Keratinocyte (primary cell): ENCODE results near the gene L1CAM.

ENCODE experiments used
- EZH2 ChIP-seq: IDR thresholded peaks from one replicate; pipeline ENCODE4 v1.6.1; 2012; ENCODE audit warnings: inconsistent platforms, mild to moderate bottlenecking, low read length, moderate library complexity
- TF ChIP-seq, protein P1 (sequence below), 3 experiments: IDR thresholded peaks in 1 of 3; conservative IDR thresholded peaks in 1 of 3; optimal IDR thresholded peaks in 1 of 3; 2 replicates in 2 of 3; 3 replicates in 1 of 3; pipeline versions ENCODE3 to v1.5.1; 2011; ENCODE audit warnings: low read length in 3 of 3, mild to moderate bottlenecking in 3 of 3, moderate library complexity in 2 of 3, control low read depth in 1 of 3, inconsistent platforms in 1 of 3; ENCODE audit not compliant: insufficient read depth in 2 of 3; ENCODE audit errors: extremely low read depth in 1 of 3

DNA sequence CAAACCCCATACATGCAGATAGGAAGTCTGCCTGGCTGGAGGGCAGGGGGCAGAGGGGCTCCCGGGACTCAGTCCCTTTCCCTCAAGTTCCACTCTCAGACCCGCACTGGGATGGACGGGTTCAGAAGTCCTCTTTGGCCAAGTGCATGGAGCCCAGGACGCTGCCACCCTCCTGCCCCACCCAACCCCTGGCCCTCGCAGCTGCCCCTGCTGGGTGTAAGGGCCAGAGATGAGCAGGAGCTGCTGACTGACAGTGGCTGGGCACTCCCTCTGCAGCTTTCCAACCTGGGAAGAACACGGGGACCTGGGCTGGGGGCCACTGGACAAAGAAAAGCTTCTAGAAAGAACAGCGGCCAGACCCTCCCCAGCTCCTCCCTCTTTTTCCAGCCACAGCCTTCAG is 3.4 kb downstream of the L1CAM start:
- TF ChIP-seq, protein P1, sequence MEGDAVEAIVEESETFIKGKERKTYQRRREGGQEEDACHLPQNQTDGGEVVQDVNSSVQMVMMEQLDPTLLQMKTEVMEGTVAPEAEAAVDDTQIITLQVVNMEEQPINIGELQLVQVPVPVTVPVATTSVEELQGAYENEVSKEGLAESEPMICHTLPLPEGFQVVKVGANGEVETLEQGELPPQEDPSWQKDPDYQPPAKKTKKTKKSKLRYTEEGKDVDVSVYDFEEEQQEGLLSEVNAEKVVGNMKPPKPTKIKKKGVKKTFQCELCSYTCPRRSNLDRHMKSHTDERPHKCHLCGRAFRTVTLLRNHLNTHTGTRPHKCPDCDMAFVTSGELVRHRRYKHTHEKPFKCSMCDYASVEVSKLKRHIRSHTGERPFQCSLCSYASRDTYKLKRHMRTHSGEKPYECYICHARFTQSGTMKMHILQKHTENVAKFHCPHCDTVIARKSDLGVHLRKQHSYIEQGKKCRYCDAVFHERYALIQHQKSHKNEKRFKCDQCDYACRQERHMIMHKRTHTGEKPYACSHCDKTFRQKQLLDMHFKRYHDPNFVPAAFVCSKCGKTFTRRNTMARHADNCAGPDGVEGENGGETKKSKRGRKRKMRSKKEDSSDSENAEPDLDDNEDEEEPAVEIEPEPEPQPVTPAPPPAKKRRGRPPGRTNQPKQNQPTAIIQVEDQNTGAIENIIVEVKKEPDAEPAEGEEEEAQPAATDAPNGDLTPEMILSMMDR (optimal IDR thresholded peaks at IDR 0.05 in 1 of 3, IDR thresholded peaks at IDR 0.05 in 1 of 3, conservative IDR thresholded peaks at IDR 0.05 in 1 of 3; ENCODE audit: extremely low read depth in 1 of 3, insufficient read depth in 2 of 3, low read length in 3 of 3), result no peak
- no peak for TF ChIP-seq EZH2
